ENCODE data around the gene CYFIP2. TPM values are rescaled to one million over a fixed set of nuclear protein-coding genes. Genes with fewer than 3 reads are reported as not detected.

CYFIP2 gene
- total RNA-seq, 1 experiment from 2014 or later: 45.1 TPM

- BruUV-seq (replicated peaks): no TSS peak
- Histone ChIP-seq H3K27ac (ENCODE audit: low read depth, low read length) (no peak overlapping the region), H3K4me2 (ENCODE audit: low read length) (no peak overlapping the region), H3K4me3 (replicated peaks in 1 of 2; ENCODE audit: low read depth in 1 of 2, low read length in 2 of 2) (no peak overlapping the region), H3K9me2 (ENCODE audit: insufficient read depth) (no peaks in the 10 kb centered on the region), H4K20me1 (ENCODE audit: insufficient read depth) (no peaks in the 10 kb centered on the region), H3K4me1 (ENCODE audit: control insufficient read depth in 1 of 2, insufficient read depth in 2 of 2, low read length in 2 of 2) (no peaks in the 10 kb centered on the region), H3K79me2 (ENCODE audit: insufficient read depth, low read length) (no peaks in the 10 kb centered on the region), H3K9me3 (ENCODE audit: control insufficient read depth in 1 of 2, insufficient read depth in 1 of 2, low read depth in 1 of 2, low read length in 2 of 2) (no peaks in the 10 kb centered on the region), H3K9ac (ENCODE audit: low read length) (no peak overlapping the region), H2AFZ (ENCODE audit: low read depth, low read length, poor library complexity, severe bottlenecking) (no peak overlapping the region), H3K36me3 (ENCODE audit: control insufficient read depth in 1 of 2, insufficient read depth in 2 of 2, low read length in 2 of 2) (no peaks in the 10 kb centered on the region), H3K27me3 (ENCODE audit: insufficient read depth, low read length) (no peaks in the 10 kb centered on the region)
- ATAC-seq (peak; percentile 44), DNase-seq (ENCODE audit: low read depth, low spot score) (no peak)
- CTCF ChIA-PET: interaction anchor here (0.8 to 2.3 kb wide), 7 partner anchors 10 to 110 kb away, joined by 3 to 14 read pairs (median 4); partner anchors contain the start of gene MED7
- POLR2A ChIA-PET: no interaction called here
- no peak for TF ChIP-seq YY1 (IDR thresholded peaks at IDR 0.05; ENCODE audit: extremely low read depth, insufficient replicate concordance, low read depth, low read length)
- no peak for TF ChIP-seq REST (IDR thresholded peaks at IDR 0.05; ENCODE audit: low read depth)
- no peak for TF ChIP-seq EZH2phosphoT487 (IDR thresholded peaks at IDR 0.05; ENCODE audit: borderline replicate concordance)
- no peak for TF ChIP-seq CBX3 (IDR thresholded peaks at IDR 0.05; ENCODE audit: low read depth)
- no peak for TF ChIP-seq EGR1 (IDR thresholded peaks at IDR 0.05; ENCODE audit: low read depth)
- TF ChIP-seq, protein P1, sequence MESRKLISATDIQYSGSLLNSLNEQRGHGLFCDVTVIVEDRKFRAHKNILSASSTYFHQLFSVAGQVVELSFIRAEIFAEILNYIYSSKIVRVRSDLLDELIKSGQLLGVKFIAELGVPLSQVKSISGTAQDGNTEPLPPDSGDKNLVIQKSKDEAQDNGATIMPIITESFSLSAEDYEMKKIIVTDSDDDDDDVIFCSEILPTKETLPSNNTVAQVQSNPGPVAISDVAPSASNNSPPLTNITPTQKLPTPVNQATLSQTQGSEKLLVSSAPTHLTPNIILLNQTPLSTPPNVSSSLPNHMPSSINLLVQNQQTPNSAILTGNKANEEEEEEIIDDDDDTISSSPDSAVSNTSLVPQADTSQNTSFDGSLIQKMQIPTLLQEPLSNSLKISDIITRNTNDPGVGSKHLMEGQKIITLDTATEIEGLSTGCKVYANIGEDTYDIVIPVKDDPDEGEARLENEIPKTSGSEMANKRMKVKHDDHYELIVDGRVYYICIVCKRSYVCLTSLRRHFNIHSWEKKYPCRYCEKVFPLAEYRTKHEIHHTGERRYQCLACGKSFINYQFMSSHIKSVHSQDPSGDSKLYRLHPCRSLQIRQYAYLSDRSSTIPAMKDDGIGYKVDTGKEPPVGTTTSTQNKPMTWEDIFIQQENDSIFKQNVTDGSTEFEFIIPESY (IDR thresholded peaks at IDR 0.05; ENCODE audit: extremely low read depth, insufficient replicate concordance, low read length): no peak
- no peak for TF ChIP-seq SP1 (IDR thresholded peaks at IDR 0.05; ENCODE audit: low read depth)
- TF ChIP-seq ELF1 (IDR thresholded peaks at IDR 0.05; ENCODE audit: borderline replicate concordance, low read depth): no peak
- no peak for TF ChIP-seq TCF7L2 (IDR thresholded peaks at IDR 0.05; ENCODE audit: borderline replicate concordance, extremely low read depth, insufficient read depth, insufficient read length)
- TF ChIP-seq, protein P2, sequence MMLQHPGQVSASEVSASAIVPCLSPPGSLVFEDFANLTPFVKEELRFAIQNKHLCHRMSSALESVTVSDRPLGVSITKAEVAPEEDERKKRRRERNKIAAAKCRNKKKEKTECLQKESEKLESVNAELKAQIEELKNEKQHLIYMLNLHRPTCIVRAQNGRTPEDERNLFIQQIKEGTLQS (IDR thresholded peaks at IDR 0.05): no peak
- no peak for TF ChIP-seq POLR2A (IDR thresholded peaks at IDR 0.05; ENCODE audit: borderline replicate concordance, extremely low read depth, insufficient read depth, insufficient read length)
- RAD21 ChIA-PET (ENCODE audit: low non-redundant PET in 1 of 2, low total read pairs in 2 of 2, uncharacterized antibody in 2 of 2, unreplicated experiment in 2 of 2): no interaction called here
- intact Hi-C loops (cut with micrococcal nuclease): loop anchor here (1.0 to 10.0 kb wide), 3 partner anchors 59 to 492 kb away; partner anchors contain the start of gene LSM11
Measured at GRCh38 chr5:157252711-157253465, 13.0 kb upstream of the CYFIP2 start.

Measured in HCT116 (cell line).